K562 (cell line): Measurements from ENCODE around the gene MYO1D. TPM values are rescaled to one million over a fixed set of nuclear protein-coding genes. Genes with fewer than 3 reads are reported as not detected.

Experiments used
- ETV1 ChIP-seq: fragments of 450-650 bp; conservative IDR thresholded peaks from 2 replicates; pipeline ENCODE4 v1.6.1; 2016; ENCODE audit warnings: missing genetic modification characterization, control low read depth, low read depth, missing compliant biosample characterization
- TEAD2 ChIP-seq: fragments of 450-650 bp; IDR thresholded peaks from 2 replicates; pipeline ENCODE4 v1.6.1; 2016; ENCODE audit warnings: missing genetic modification characterization, control low read depth, missing compliant biosample characterization
- THRAP3 ChIP-seq: fragments of 450-650 bp; IDR thresholded peaks from 2 replicates; pipeline ENCODE4 v1.6.1; 2016; ENCODE audit warnings: mild to moderate bottlenecking, inconsistent platforms, borderline replicate concordance
- polyA plus RNA-seq, 8 experiments: library from polyadenylated mRNA; depleted of rRNA in 4 of 8; stranded (reverse) in 5 of 8; unstranded in 3 of 8; fragments of >200 nt; fragmentation: Nextera tagmentation in 2 of 8; fragmentation: Illumina TruSeq in 1 of 8; extraction: Ambion mirVana in 2 of 8; extraction: Trizol in 1 of 8; gene quantifications; 2 replicates each; pipeline versions ENCODE4 v1.2.1 to v1.2.3, GENCODE V29; 2011 to 2014; ENCODE audit warnings: inconsistent platforms in 1 of 8, missing spikeins in 1 of 8
- total RNA-seq, 7 experiments: library from RNA; depleted of rRNA in 6 of 7; stranded (reverse); fragments of >200 nt in 6 of 7; fragmentation: Illumina TruSeq in 2 of 7; extraction: Trizol in 2 of 7; gene quantifications; 2 replicates each; pipeline versions ENCODE4 v1.2.1 to v1.2.3, GENCODE V29; 2011 to 2021; ENCODE audit warnings: low replicate concordance in 1 of 7
- TF ChIP-seq, protein P1 (sequence below): fragments of 250-450 bp; sonication (Bioruptor Pico); IDR thresholded peaks from 2 replicates; pipeline ENCODE4 v1.8.0; 2022; ENCODE audit warnings: moderate library complexity, mild to moderate bottlenecking, inconsistent platforms
- TF ChIP-seq, protein P2 (sequence below): fragments of 250-450 bp; sonication (Bioruptor Pico); IDR thresholded peaks from 2 replicates; pipeline ENCODE4 v1.4.0; 2020

MYO1D gene
- total and polyA plus RNA-seq, 9 of the 15 experiments (the other 6 are each of a cell fraction or from before 2014, with no cell fraction given), result 2.1 to 71.2 (median 45.4) TPM

DNA sequence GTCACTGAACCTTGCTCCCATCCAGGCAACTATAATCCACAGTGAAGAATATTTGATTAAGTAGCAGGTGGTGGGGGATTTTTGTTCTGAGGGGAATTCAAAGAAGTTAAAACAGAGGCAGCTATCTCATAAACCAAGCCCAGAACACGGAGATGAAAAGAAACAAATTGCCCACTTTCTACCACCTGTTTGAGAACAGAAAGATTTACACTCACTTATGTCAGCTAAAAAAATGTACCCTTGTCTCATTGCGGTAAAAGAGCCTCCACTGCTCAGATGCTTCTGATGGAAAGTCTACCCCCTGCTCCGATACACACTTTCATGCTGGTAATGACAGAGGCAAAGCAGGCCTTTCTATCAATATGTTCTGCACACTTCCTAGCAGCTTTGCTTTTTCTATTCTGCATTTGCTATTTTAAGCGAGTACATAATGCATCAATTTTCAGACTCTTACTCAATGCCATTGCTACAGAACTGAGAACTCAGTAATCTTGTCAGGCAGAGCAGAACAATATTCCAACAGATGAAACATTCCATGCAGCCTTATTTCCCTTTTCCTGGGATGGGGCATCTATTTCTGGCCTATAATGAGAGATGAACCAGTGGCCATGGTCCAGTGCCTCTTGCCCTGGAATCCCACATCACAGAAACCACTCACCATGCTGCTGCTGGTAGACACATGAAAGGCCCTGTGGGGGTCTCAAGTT is 361.1 kb downstream of the MYO1D start (continued):
- TF ChIP-seq, protein P1, sequence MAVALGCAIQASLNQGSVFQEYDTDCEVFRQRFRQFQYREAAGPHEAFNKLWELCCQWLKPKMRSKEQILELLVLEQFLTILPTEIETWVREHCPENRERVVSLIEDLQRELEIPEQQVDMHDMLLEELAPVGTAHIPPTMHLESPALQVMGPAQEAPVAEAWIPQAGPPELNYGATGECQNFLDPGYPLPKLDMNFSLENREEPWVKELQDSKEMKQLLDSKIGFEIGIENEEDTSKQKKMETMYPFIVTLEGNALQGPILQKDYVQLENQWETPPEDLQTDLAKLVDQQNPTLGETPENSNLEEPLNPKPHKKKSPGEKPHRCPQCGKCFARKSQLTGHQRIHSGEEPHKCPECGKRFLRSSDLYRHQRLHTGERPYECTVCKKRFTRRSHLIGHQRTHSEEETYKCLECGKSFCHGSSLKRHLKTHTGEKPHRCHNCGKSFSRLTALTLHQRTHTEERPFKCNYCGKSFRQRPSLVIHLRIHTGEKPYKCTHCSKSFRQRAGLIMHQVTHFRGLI (CRISPR knock-in tag), result no peak
- TF ChIP-seq ETV1 (no peak), THRAP3 (no peak), TEAD2 (no peak)
- TF ChIP-seq, protein P2, sequence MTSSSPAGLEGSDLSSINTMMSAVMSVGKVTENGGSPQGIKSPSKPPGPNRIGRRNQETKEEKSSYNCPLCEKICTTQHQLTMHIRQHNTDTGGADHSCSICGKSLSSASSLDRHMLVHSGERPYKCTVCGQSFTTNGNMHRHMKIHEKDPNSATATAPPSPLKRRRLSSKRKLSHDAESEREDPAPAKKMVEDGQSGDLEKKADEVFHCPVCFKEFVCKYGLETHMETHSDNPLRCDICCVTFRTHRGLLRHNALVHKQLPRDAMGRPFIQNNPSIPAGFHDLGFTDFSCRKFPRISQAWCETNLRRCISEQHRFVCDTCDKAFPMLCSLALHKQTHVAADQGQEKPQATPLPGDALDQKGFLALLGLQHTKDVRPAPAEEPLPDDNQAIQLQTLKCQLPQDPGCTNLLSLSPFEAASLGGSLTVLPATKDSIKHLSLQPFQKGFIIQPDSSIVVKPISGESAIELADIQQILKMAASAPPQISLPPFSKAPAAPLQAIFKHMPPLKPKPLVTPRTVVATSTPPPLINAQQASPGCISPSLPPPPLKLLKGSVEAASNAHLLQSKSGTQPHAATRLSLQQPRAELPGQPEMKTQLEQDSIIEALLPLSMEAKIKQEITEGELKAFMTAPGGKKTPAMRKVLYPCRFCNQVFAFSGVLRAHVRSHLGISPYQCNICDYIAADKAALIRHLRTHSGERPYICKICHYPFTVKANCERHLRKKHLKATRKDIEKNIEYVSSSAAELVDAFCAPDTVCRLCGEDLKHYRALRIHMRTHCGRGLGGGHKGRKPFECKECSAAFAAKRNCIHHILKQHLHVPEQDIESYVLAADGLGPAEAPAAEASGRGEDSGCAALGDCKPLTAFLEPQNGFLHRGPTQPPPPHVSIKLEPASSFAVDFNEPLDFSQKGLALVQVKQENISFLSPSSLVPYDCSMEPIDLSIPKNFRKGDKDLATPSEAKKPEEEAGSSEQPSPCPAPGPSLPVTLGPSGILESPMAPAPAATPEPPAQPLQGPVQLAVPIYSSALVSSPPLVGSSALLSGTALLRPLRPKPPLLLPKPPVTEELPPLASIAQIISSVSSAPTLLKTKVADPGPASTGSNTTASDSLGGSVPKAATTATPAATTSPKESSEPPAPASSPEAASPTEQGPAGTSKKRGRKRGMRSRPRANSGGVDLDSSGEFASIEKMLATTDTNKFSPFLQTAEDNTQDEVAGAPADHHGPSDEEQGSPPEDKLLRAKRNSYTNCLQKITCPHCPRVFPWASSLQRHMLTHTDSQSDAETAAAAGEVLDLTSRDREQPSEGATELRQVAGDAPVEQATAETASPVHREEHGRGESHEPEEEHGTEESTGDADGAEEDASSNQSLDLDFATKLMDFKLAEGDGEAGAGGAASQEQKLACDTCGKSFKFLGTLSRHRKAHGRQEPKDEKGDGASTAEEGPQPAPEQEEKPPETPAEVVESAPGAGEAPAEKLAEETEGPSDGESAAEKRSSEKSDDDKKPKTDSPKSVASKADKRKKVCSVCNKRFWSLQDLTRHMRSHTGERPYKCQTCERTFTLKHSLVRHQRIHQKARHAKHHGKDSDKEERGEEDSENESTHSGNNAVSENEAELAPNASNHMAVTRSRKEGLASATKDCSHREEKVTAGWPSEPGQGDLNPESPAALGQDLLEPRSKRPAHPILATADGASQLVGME, result no peak
